B cell (primary cell): Measurements from ENCODE around the gene HIBCH. TPM values are rescaled to one million over a fixed set of nuclear protein-coding genes. Genes with fewer than 3 reads are reported as not detected.

ENCODE experiments used
- ATAC-seq: fragments of 200-7000 bp; cut with Tn5 transposase; one replicate; pipeline ENCODE4 v1.10.0; 2021; ENCODE audit warnings: low read depth, mild to moderate bottlenecking, moderate number of reproducible peaks, moderate library complexity
- CTCF ChIA-PET: fragments of 350-600 bp; sonication (Branson Sonifier 250); formaldehyde crosslinking; loops from one replicate; lab custom pipeline; 2021; ENCODE audit warnings: antibody characterized with exemption, inconsistent platforms; lab: Charles Lee
- POLR2A ChIA-PET: fragments of 350-600 bp; sonication (Branson Sonifier 250); formaldehyde crosslinking; loops from one replicate; lab custom pipeline; 2021; ENCODE audit warnings: antibody characterized with exemption; lab: Charles Lee
- DNase-seq: peaks from one replicate; pipeline ENCODE4 v3.0.0; 2013
- H2AFZ ChIP-seq: 2 replicates; pipeline ENCODE4 v1.6.1; 2012; ENCODE audit warnings: mild to moderate bottlenecking, low read depth, low read length; ENCODE audit not compliant: insufficient read depth, poor library complexity, severe bottlenecking
- H3K27ac ChIP-seq, 2 donors: 1 replicate in 1 of 2; 2 replicates in 1 of 2; pipeline ENCODE4 v1.5.1; 2012 to 2013; ENCODE audit warnings: low read length in 2 of 2, mild to moderate bottlenecking in 2 of 2, moderate library complexity in 1 of 2
- H3K27me3 ChIP-seq, 4 experiments: fragments of 200-600 bp in 1 of 4; sonication (generic) in 1 of 4; replicated peaks in 1 of 4; 1 replicate in 2 of 4; 2 replicates in 2 of 4; pipeline versions ENCODE4 v1.6.1 to v1.7.0; 2013 to 2016; ENCODE audit warnings: low read length in 3 of 4, mild to moderate bottlenecking in 2 of 4, mixed read lengths in 1 of 4, moderate library complexity in 1 of 4; ENCODE audit not compliant: insufficient read depth in 4 of 4, control insufficient read depth in 3 of 4; ENCODE audit errors: control extremely low read depth in 1 of 4
- H3K36me3 ChIP-seq, 2 experiments: replicated peaks in 1 of 2; 1 replicate in 1 of 2; 2 replicates in 1 of 2; pipeline versions ENCODE4 v1.6.1 to v1.7.1; 2013; ENCODE audit warnings: low read length in 1 of 2; ENCODE audit not compliant: insufficient read depth in 2 of 2, control insufficient read depth in 1 of 2; ENCODE audit errors: control extremely low read depth in 1 of 2, extremely low read depth in 1 of 2
- H3K4me1 ChIP-seq, 2 donors: fragments of 200-600 bp in 1 of 2; sonication (generic) in 1 of 2; 1 replicate in 1 of 2; 2 replicates in 1 of 2; pipeline versions ENCODE4 v1.5.1 to v1.6.1; 2013 to 2017; ENCODE audit warnings: low read length in 2 of 2; ENCODE audit not compliant: control insufficient read depth in 2 of 2, insufficient read depth in 2 of 2
- H3K4me2 ChIP-seq: replicated peaks from 2 replicates; pipeline ENCODE3; 2012; ENCODE audit warnings: mild to moderate bottlenecking, low read depth, low read length; ENCODE audit not compliant: poor library complexity, severe bottlenecking
- H3K4me3 ChIP-seq, 5 experiments: fragments of 200-600 bp in 1 of 5; sonication (generic) in 1 of 5; 1 replicate in 3 of 5; 2 replicates in 2 of 5; pipeline versions ENCODE4 v1.5.1 to v1.7.0; 2011 to 2016; ENCODE audit warnings: low read length in 4 of 5, mild to moderate bottlenecking in 4 of 5, low read depth in 2 of 5, control low read depth in 1 of 5, moderate library complexity in 1 of 5; ENCODE audit not compliant: insufficient read depth in 1 of 5; ENCODE audit errors: control extremely low read depth in 1 of 5, extremely low read depth in 1 of 5
- H3K79me2 ChIP-seq: fragments of 200-600 bp; sonication (generic); one replicate; pipeline ENCODE4 v1.6.0; 2016; ENCODE audit warnings: low read length; ENCODE audit not compliant: control insufficient read depth, insufficient read depth
- H3K9ac ChIP-seq: fragments of 200-600 bp; sonication (generic); 2 replicates; pipeline ENCODE4 v1.6.1; 2017; ENCODE audit warnings: mild to moderate bottlenecking, low read length, moderate library complexity
- H3K9me3 ChIP-seq, 3 donors: one replicate each; pipeline versions ENCODE4 v1.6.1 to v1.7.1; 2013; ENCODE audit warnings: low read length in 2 of 3; ENCODE audit not compliant: control insufficient read depth in 2 of 3, insufficient read depth in 1 of 3; ENCODE audit errors: control extremely low read depth in 1 of 3
- H4K20me1 ChIP-seq: 2 replicates; pipeline ENCODE4 v1.6.0; 2012; ENCODE audit warnings: mild to moderate bottlenecking, low read length; ENCODE audit not compliant: insufficient read depth, control insufficient read depth, poor library complexity, severe bottlenecking
- H3K27ac Mint-ChIP-seq: one replicate; pipeline ENCODE4 v1.8.0; 2021; ENCODE audit warnings: mixed read lengths
- H3K27me3 Mint-ChIP-seq: one replicate; pipeline ENCODE4 v1.8.0; 2021; ENCODE audit warnings: mixed read lengths
- H3K4me1 Mint-ChIP-seq: one replicate; pipeline ENCODE4 v1.8.0; 2021; ENCODE audit warnings: mixed read lengths
- H3K4me3 Mint-ChIP-seq: one replicate; pipeline ENCODE4 v1.8.0; 2021; ENCODE audit warnings: mixed read lengths
- H3K9me3 Mint-ChIP-seq: one replicate; pipeline ENCODE4 v1.8.0; 2022; ENCODE audit warnings: mixed read lengths; ENCODE audit not compliant: insufficient read depth
- CTCF ChIP-seq: fragments of 200-600 bp; IDR thresholded peaks from one replicate; pipeline ENCODE4 v1.8.0; 2022; ENCODE audit warnings: antibody characterized with exemption, mild to moderate bottlenecking
- EZH2 ChIP-seq: IDR thresholded peaks from 2 replicates; pipeline ENCODE4 v1.6.1; 2012; ENCODE audit warnings: borderline replicate concordance, low read depth, mild to moderate bottlenecking, moderate library complexity, low read length; ENCODE audit not compliant: insufficient read depth, poor library complexity, severe bottlenecking
- WGBS: methylation state at CpG from one replicate; pipeline ENCODE4 v1.1.5; 2013; ENCODE audit warnings: missing lambda C conversion rate; ENCODE audit not compliant: insufficient coverage; 5-methylcytosine and 5-hydroxymethylcytosine counted together
- intact Hi-C: fragments of 100-400 bp; cut with micrococcal nuclease; formaldehyde crosslinking; loops from one replicate; pipeline ENCODE4 v1.10.0; 2022
- polyA plus RNA-seq: library from polyadenylated mRNA; depleted of rRNA; stranded (reverse); fragments of >200 nt; gene quantifications from 2 replicates; pipeline ENCODE4 v1.2.3, GENCODE V29; 2012
- total RNA-seq, 2 donors: library from RNA; stranded (reverse); fragments of 120-200 nt in 1 of 2; gene quantifications; 1 replicate in 1 of 2; 2 replicates in 1 of 2; pipeline versions ENCODE4 v1.2.3 to v1.2.4, GENCODE V29; 2013 to 2022

Gene HIBCH
- total and polyA plus RNA-seq, 2 donors (not counting 1 experiment from before 2014, with no cell fraction given), result 5.6 to 30.2 TPM

DNA sequence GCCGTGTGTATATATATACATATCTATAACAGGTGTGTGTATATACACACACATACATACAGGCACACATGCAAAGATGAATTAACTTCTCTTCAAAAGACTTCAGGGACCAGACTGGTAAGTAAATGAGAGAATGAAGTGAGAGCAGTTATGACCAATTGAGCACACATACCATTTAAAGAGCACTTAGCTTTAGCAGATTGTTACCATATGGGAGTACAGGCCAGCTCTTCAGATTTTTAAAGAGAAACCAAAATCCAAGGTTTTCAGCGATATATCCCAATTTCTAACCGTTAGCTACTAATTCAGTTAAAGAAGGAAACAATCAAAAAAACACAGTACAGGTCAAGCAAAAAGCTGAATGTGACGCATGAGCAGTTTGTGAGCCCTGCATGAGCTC lies 47.5 kb upstream of the HIBCH start:
- H3K4me3 Mint-ChIP-seq, result no peak overlapping the region
- H3K36me3 ChIP-seq, result peaks cover 9 to 20% of the 10 kb centered on the region in 2 experiments
- CTCF ChIA-PET, result interaction anchor here (0.6 to 1.5 kb wide), 5 partner anchors 12 to 278 kb away, joined by 3 to 6 read pairs (median 3); no protein-coding TSS in a partner anchor
- intact Hi-C loops, result no loop called here
- no peak overlapping the region for H2AFZ ChIP-seq
- H4K20me1 ChIP-seq, result no peaks in the 10 kb centered on the region
- H3K27me3 ChIP-seq, result no peaks in the 10 kb centered on the region
- H3K9me3 Mint-ChIP-seq, result no peaks in the 10 kb centered on the region
- no CpG with 5 or more reads among the region's 4 CpGs for WGBS
- no peak overlapping the region for H3K27ac ChIP-seq
- ATAC-seq, result no peak
- POLR2A ChIA-PET, result no interaction called here
- DNase-seq, result no peak
- no peak overlapping the region for H3K9ac ChIP-seq
- H3K27me3 Mint-ChIP-seq, result no peaks in the 10 kb centered on the region
- no peaks in the 10 kb centered on the region for H3K79me2 ChIP-seq
- H3K4me2 ChIP-seq, result no peak overlapping the region
- no peaks in the 10 kb centered on the region for H3K9me3 ChIP-seq
- peaks cover 2% of the 10 kb centered on the region for H3K4me1 Mint-ChIP-seq
- H3K4me3 ChIP-seq, result no peak overlapping the region
- no peaks in the 10 kb centered on the region for H3K4me1 ChIP-seq
- TF ChIP-seq CTCF (no peak), EZH2 (no peak)
- no peak overlapping the region for H3K27ac Mint-ChIP-seq

DNA sequence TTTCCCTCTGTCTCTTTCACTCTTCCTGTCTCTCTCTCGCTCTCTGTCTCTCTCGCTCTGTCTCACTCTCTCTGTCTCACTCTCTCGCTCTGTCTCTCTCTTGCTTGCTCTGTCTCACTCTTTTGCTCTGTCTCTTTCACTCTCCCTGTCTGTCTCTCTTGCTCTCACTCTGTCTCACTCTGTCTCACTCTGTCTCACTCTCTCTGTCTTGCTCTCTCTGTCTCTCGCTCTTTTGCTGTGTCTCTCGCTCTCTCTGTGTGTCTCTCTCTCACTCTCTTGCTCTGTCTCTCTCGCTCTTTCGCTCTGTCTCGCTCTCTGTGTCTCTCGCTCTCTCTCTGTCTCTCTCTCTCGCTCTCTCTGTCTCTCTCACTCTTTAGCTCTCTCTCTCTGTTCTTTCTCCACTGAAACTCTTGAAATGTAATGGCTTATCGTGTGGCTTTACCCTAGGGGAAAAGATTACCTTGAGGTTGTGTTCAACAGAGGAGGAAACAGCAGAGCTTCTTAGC lies 46.7 kb upstream of the HIBCH start:
- H3K4me1 Mint-ChIP-seq, result peaks cover 4% of the 10 kb centered on the region
- TF ChIP-seq CTCF (no peak), EZH2 (no peak)
- Histone ChIP-seq H3K36me3 (peaks cover 9 to 20% of the 10 kb centered on the region in 2 experiments), H4K20me1 (no peaks in the 10 kb centered on the region), H3K27me3 (no peaks in the 10 kb centered on the region), H3K4me1 (no peaks in the 10 kb centered on the region), H2AFZ (no peak overlapping the region), H3K9me3 (no peaks in the 10 kb centered on the region), H3K79me2 (no peaks in the 10 kb centered on the region), H3K4me2 (no peak overlapping the region), H3K27ac (no peak overlapping the region), H3K4me3 (no peak overlapping the region), H3K9ac (no peak overlapping the region)
- H3K27me3 Mint-ChIP-seq, result no peaks in the 10 kb centered on the region
- POLR2A ChIA-PET, result no interaction called here
- CTCF ChIA-PET, result interaction anchor here (0.8 to 0.9 kb wide), 2 partner anchors 11 to 277 kb away, joined by 3 read pairs; no protein-coding TSS in a partner anchor
- no peaks in the 10 kb centered on the region for H3K9me3 Mint-ChIP-seq
- H3K27ac Mint-ChIP-seq, result no peak overlapping the region
- no peak overlapping the region for H3K4me3 Mint-ChIP-seq
- DNase-seq (no peak), ATAC-seq (no peak)
- WGBS, result 99% methylated on average over 6 of the region's 11 CpGs
- intact Hi-C loops, result no loop called here
